PFSK-1 (cell line): ENCODE measurements around the gene UGGT2.

Source experiments
- POLR2AphosphoS5 ChIP-seq: IDR thresholded peaks from 2 replicates; pipeline ENCODE4 v1.6.1; 2012; ENCODE audit warnings: low read depth, mild to moderate bottlenecking, control low read depth, low read length, moderate library complexity
- TAF1 ChIP-seq: IDR thresholded peaks from 2 replicates; pipeline ENCODE4 v1.6.1; 2012; ENCODE audit warnings: low read length, control low read depth, borderline replicate concordance; ENCODE audit not compliant: insufficient read depth

DNA sequence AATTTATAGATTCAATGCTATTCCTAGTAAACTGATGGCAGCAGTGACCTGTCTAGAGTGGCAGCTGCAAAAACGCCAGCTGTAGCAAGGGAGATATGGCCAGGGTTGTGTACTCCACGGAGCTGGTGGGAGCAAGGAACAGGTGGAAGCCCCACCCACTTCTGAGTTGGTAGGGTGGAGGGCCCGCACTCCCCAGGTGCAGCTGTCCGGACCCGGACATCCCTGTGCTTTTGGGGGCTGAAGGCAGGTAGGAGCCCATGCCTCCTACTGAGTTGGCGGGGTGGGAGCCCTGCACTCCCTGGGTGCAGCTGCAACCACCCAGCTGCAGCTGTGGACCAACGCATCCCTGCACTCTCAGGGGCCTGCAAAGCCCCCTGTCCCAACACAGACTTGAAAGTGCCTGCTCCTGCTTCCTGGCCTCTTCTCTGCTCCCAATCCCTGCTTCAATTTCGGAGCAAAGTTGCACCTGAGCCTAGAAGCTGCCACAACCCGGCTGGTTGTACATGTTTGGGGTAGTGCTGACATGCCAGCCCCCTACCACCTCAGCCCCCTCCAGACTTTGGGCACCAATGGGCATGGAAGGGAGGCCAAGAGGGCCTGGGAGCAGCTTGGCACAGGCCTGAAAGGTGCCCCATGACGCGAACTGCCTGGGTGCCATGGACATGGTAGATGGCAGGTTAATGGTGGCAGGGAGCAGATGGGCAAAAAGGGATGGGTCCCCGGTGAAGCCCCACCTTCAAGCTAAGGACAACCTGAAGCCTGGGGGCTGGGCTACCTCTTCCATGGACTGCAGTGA lies 19.8 kb downstream of the UGGT2 start:
- no peak for TF ChIP-seq TAF1
- no peak for TF ChIP-seq POLR2AphosphoS5
